Retinal pigment epithelial cell (primary cell): ENCODE measurements around the gene C8G.

Experiments used
- DNase-seq: peaks from one replicate; pipeline ENCODE4 v3.0.0-alpha.2; 2010; ENCODE audit warnings: low read depth
- H3K4me3 ChIP-seq: 2 replicates; pipeline ENCODE4 v1.5.1; 2011; ENCODE audit warnings: mild to moderate bottlenecking, low read length, control low read depth, moderate library complexity
- CTCF ChIP-seq: conservative IDR thresholded peaks from 2 replicates; pipeline ENCODE4 v1.5.1; 2011; ENCODE audit warnings: low read depth, low read length, control low read depth, inconsistent platforms

Gene C8G

GRCh38 chr9:136947028-136947891 is 2.2 kb downstream of the C8G start:
- no peak overlapping the region for H3K4me3 ChIP-seq
- DNase-seq: no peak
- TF ChIP-seq CTCF: no peak

- no peak for DNase-seq
- H3K4me3 ChIP-seq: no peak overlapping the region
- TF ChIP-seq CTCF: peak; percentile 61
Observed at GRCh38 chr9:136947955-136948510, 3.0 kb downstream of the C8G start.

GRCh38 chr9:136949239-136949816 is 4.3 kb downstream of the C8G start:
- no peak for DNase-seq
- no peak for TF ChIP-seq CTCF
- peak overlapping the region; percentile 53 for H3K4me3 ChIP-seq

- DNase-seq: peak; percentile 71
- no peak for TF ChIP-seq CTCF
- H3K4me3 ChIP-seq: peak overlapping the region; percentile 53
Observed at GRCh38 chr9:136949817-136950655, 5.0 kb downstream of the C8G start.

GRCh38 chr9:136950656-136951276 is 5.7 kb downstream of the C8G start:
- peak overlapping the region; percentile 53 for H3K4me3 ChIP-seq
- DNase-seq: no peak
- no peak for TF ChIP-seq CTCF

GRCh38 chr9:136951541-136952320 is 6.7 kb downstream of the C8G start, which contains the start of gene LCN12:
LCN12 (plus strand) TSS chr9:136952273; CDS start chr9:136952328, 55 bp downstream.
- no peak for TF ChIP-seq CTCF
- no peak within 1 kb of the TSS for H3K4me3 ChIP-seq
- DNase-seq: no peak
